Liver (tissue), 9 donors: ENCODE measurements around the gene TCTN1. TPM values are rescaled to one million over a fixed set of nuclear protein-coding genes. Genes with fewer than 3 reads are reported as not detected.

Experiments used
- DNase-seq: peaks from one replicate; pipeline ENCODE4 v3.0.0-alpha.2; 2017; ENCODE audit warnings: low spot score
- H3K27ac ChIP-seq, 2 donors: one replicate each; pipeline ENCODE4 v1.7.0; 2013; ENCODE audit warnings: inconsistent platforms in 2 of 2, low read length in 2 of 2, control low read depth in 1 of 2, low read depth in 1 of 2, mild to moderate bottlenecking in 1 of 2
- H3K27me3 ChIP-seq, 4 donors: one replicate each; pipeline versions ENCODE4 v1.6.1 to v1.7.0; 2013; ENCODE audit warnings: low read length in 3 of 4, inconsistent platforms in 1 of 4, mild to moderate bottlenecking in 1 of 4, moderate library complexity in 1 of 4; ENCODE audit not compliant: control insufficient read depth in 4 of 4, insufficient read depth in 4 of 4
- H3K36me3 ChIP-seq, 4 donors: one replicate each; pipeline versions ENCODE4 v1.6.1 to v1.7.0; 2013; ENCODE audit warnings: low read length in 3 of 4, mild to moderate bottlenecking in 3 of 4, low read depth in 1 of 4, moderate library complexity in 1 of 4; ENCODE audit not compliant: control insufficient read depth in 4 of 4, insufficient read depth in 3 of 4
- H3K4me1 ChIP-seq, 4 donors: one replicate each; pipeline versions ENCODE4 v1.6.1 to v1.7.0; 2013; ENCODE audit warnings: low read length in 3 of 4, mild to moderate bottlenecking in 3 of 4, moderate library complexity in 1 of 4; ENCODE audit not compliant: control insufficient read depth in 4 of 4, insufficient read depth in 4 of 4
- H3K4me3 ChIP-seq, 3 donors: one replicate each; pipeline versions ENCODE4 v1.6.1 to v1.7.0; 2013; ENCODE audit warnings: low read length in 3 of 3, control low read depth in 1 of 3, low read depth in 1 of 3, mild to moderate bottlenecking in 1 of 3
- H3K9ac ChIP-seq, 2 donors: one replicate each; pipeline ENCODE4 v1.7.0; 2013; ENCODE audit warnings: low read length in 2 of 2, mild to moderate bottlenecking in 2 of 2, moderate library complexity in 2 of 2, control low read depth in 1 of 2, low read depth in 1 of 2
- H3K9me3 ChIP-seq, 4 donors: one replicate each; pipeline versions ENCODE4 v1.6.1 to v1.7.0; 2013; ENCODE audit warnings: low read length in 3 of 4; ENCODE audit not compliant: control insufficient read depth in 4 of 4
- EGR1 ChIP-seq, 2 donors: IDR thresholded peaks; 2 replicates each; pipeline ENCODE4 v1.6.1; 2016 to 2018; ENCODE audit warnings: antibody characterized with exemption in 2 of 2, low read depth in 2 of 2
- FOXA1 ChIP-seq: IDR thresholded peaks from 2 replicates; pipeline ENCODE4 v1.6.1; 2016; ENCODE audit warnings: antibody characterized with exemption
- FOXA2 ChIP-seq: IDR thresholded peaks from 2 replicates; pipeline ENCODE4 v1.6.1; 2016; ENCODE audit warnings: antibody characterized with exemption
- GABPA ChIP-seq, 2 donors: IDR thresholded peaks in 1 of 2; conservative IDR thresholded peaks in 1 of 2; 2 replicates each; pipeline ENCODE4 v1.6.1; 2016; ENCODE audit warnings: antibody characterized with exemption in 2 of 2, mild to moderate bottlenecking in 1 of 2, moderate library complexity in 1 of 2
- HNF4A ChIP-seq, 2 donors: conservative IDR thresholded peaks; 2 replicates each; pipeline ENCODE4 v1.6.1; 2016; ENCODE audit warnings: antibody characterized with exemption in 2 of 2, mild to moderate bottlenecking in 2 of 2
- HNF4G ChIP-seq: IDR thresholded peaks from 2 replicates; pipeline ENCODE4 v1.6.1; 2016; ENCODE audit warnings: antibody characterized with exemption
- JUND ChIP-seq, 2 donors: IDR thresholded peaks; 2 replicates each; pipeline ENCODE4 v1.6.1; 2016; ENCODE audit warnings: antibody characterized with exemption in 2 of 2
- RAD21 ChIP-seq, 2 donors: IDR thresholded peaks; 2 replicates each; pipeline ENCODE4 v1.6.1; 2016; ENCODE audit warnings: antibody characterized with exemption in 2 of 2, mild to moderate bottlenecking in 2 of 2
- RXRA ChIP-seq, 2 donors: IDR thresholded peaks; 2 replicates each; pipeline ENCODE4 v1.6.1; 2017 to 2018; ENCODE audit warnings: antibody characterized with exemption in 2 of 2, mild to moderate bottlenecking in 1 of 2
- SP1 ChIP-seq: IDR thresholded peaks from 2 replicates; pipeline ENCODE4 v1.6.1; 2018; ENCODE audit warnings: antibody characterized with exemption, mild to moderate bottlenecking
- YY1 ChIP-seq: IDR thresholded peaks from 2 replicates; pipeline ENCODE4 v1.6.1; 2016; ENCODE audit warnings: antibody characterized with exemption, mild to moderate bottlenecking
- ZBTB33 ChIP-seq: IDR thresholded peaks from 2 replicates; pipeline ENCODE4 v1.6.1; 2016; ENCODE audit warnings: antibody characterized with exemption
- WGBS: extraction: QIAGEN DNeasy Blood & Tissue Kit; methylation state at CpG from one replicate; pipeline ENCODE4 v1.1.7; 2013; 5-methylcytosine and 5-hydroxymethylcytosine counted together
- polyA plus RNA-seq, 2 donors: library from polyadenylated mRNA; stranded (reverse) in 1 of 2; unstranded in 1 of 2; fragments of 200-250 nt in 1 of 2; fragments of >200 nt in 1 of 2; fragmentation: Nextera tagmentation in 1 of 2; extraction: Ambion mirVana in 1 of 2; gene quantifications; one replicate each; pipeline versions ENCODE4 v1.2.1 to v1.2.3, GENCODE V29; 2013 to 2015
- total RNA-seq, 2 donors: library from RNA; depleted of rRNA; stranded (reverse); fragments of >200 nt; gene quantifications; one replicate each; pipeline ENCODE4 v1.2.3, GENCODE V29; 2014
- TF ChIP-seq, protein P1 (sequence below): IDR thresholded peaks from 2 replicates; pipeline ENCODE4 v1.6.1; 2016; ENCODE audit warnings: antibody characterized with exemption
- TF ChIP-seq, protein P2 (sequence below): IDR thresholded peaks from 2 replicates; pipeline ENCODE4 v1.6.1; 2016; ENCODE audit warnings: antibody characterized with exemption
- TF ChIP-seq, protein P3 (sequence below): fragments of 150-350 bp; IDR thresholded peaks from 2 replicates; pipeline ENCODE4 v1.5.1; 2017; ENCODE audit warnings: improper control_type of control experiment, low read depth, low read length; ENCODE audit not compliant: missing input control
- TF ChIP-seq, protein P4 (sequence below): IDR thresholded peaks from 2 replicates; pipeline ENCODE4 v1.6.1; 2016; ENCODE audit warnings: antibody characterized with exemption, mild to moderate bottlenecking
- donor health status: healthy.
- donor health status: healthy.
- donor health status: healthy.
- donor health status: healthy.
- donor health status: healthy.

The TCTN1 gene
- total and polyA plus RNA-seq, 4 donors: 6.0 to 12.0 (median 10.9) TPM

DNA sequence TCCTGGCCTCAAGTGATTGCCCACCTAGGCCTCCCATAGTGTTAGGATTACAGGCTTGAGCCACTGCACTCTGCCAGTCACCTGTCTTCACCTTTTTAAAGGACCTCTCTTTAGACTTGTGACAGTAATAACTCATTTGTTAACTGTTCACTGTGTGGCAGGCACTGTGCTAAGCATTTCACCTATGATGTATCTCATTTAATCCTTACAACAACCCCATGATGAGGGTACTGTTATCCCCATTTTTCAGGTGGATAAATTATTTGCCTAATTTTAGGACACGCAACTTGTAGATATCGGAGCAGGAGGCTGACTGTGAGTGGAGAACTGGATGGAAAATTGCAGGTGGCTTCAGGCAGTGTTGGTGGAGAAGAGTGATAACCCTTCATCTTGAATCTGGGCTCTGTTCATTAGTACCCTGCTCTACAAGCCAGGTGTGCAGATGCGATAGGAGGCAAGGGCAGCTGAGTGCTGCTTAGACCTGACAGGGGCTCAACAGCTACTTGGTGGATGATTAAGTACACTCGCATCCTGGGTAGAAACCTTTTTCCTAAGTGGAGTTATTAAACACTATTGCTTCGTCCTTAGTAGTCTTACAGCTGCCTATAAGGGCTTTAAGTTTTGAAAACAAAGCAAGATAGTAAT, 2.7 kb downstream of the TCTN1 start (continued):
- TF ChIP-seq ZBTB33: no peak

DNA sequence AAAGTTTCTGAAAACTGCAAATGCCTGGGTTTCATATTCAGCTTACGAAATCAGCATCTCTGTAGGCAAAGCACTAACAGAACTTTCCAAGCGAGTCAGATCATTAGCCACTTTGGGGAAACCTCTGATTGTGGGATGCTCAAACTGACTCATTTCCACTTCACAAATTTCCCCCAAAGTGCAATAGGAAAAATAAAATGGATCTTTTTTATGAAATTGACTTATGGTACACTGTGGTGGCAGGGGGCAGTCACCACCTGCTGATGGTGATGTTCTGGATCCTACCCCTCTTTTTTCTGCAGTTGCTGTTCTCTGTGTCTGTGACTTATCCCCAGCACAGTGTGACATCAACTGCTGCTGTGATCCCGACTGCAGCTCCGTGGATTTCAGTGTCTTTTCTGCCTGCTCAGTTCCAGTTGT, 5.6 kb downstream of the TCTN1 start:
- Histone ChIP-seq H3K36me3 (no peaks in the 10 kb centered on the region), H3K9me3 (no peaks in the 10 kb centered on the region), H3K4me3 (no peak overlapping the region), H3K27ac (no peak overlapping the region), H3K27me3 (no peaks in the 10 kb centered on the region), H3K4me1 (peaks cover 0 to 2% (median under 1%) of the 10 kb centered on the region in 4 donors), H3K9ac (no peak overlapping the region)
- TF ChIP-seq RXRA (IDR thresholded peaks at IDR 0.05): no peak
- no peak for TF ChIP-seq JUND (IDR thresholded peaks at IDR 0.05)
- no peak for TF ChIP-seq SP1
- no peak for TF ChIP-seq HNF4A (conservative IDR thresholded peaks at IDR 0.05)
- TF ChIP-seq YY1: no peak
- no peak for TF ChIP-seq ZBTB33
- TF ChIP-seq, protein P1, sequence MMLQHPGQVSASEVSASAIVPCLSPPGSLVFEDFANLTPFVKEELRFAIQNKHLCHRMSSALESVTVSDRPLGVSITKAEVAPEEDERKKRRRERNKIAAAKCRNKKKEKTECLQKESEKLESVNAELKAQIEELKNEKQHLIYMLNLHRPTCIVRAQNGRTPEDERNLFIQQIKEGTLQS: no peak
- TF ChIP-seq, protein P2, sequence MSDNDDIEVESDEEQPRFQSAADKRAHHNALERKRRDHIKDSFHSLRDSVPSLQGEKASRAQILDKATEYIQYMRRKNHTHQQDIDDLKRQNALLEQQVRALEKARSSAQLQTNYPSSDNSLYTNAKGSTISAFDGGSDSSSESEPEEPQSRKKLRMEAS: no peak
- TF ChIP-seq, protein P3, sequence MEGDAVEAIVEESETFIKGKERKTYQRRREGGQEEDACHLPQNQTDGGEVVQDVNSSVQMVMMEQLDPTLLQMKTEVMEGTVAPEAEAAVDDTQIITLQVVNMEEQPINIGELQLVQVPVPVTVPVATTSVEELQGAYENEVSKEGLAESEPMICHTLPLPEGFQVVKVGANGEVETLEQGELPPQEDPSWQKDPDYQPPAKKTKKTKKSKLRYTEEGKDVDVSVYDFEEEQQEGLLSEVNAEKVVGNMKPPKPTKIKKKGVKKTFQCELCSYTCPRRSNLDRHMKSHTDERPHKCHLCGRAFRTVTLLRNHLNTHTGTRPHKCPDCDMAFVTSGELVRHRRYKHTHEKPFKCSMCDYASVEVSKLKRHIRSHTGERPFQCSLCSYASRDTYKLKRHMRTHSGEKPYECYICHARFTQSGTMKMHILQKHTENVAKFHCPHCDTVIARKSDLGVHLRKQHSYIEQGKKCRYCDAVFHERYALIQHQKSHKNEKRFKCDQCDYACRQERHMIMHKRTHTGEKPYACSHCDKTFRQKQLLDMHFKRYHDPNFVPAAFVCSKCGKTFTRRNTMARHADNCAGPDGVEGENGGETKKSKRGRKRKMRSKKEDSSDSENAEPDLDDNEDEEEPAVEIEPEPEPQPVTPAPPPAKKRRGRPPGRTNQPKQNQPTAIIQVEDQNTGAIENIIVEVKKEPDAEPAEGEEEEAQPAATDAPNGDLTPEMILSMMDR: no peak
- no peak for TF ChIP-seq RAD21 (IDR thresholded peaks at IDR 0.05)
- no peak for TF ChIP-seq EGR1 (IDR thresholded peaks at IDR 0.05; ENCODE audit: low read depth in 2 of 2)
- TF ChIP-seq, protein P4, sequence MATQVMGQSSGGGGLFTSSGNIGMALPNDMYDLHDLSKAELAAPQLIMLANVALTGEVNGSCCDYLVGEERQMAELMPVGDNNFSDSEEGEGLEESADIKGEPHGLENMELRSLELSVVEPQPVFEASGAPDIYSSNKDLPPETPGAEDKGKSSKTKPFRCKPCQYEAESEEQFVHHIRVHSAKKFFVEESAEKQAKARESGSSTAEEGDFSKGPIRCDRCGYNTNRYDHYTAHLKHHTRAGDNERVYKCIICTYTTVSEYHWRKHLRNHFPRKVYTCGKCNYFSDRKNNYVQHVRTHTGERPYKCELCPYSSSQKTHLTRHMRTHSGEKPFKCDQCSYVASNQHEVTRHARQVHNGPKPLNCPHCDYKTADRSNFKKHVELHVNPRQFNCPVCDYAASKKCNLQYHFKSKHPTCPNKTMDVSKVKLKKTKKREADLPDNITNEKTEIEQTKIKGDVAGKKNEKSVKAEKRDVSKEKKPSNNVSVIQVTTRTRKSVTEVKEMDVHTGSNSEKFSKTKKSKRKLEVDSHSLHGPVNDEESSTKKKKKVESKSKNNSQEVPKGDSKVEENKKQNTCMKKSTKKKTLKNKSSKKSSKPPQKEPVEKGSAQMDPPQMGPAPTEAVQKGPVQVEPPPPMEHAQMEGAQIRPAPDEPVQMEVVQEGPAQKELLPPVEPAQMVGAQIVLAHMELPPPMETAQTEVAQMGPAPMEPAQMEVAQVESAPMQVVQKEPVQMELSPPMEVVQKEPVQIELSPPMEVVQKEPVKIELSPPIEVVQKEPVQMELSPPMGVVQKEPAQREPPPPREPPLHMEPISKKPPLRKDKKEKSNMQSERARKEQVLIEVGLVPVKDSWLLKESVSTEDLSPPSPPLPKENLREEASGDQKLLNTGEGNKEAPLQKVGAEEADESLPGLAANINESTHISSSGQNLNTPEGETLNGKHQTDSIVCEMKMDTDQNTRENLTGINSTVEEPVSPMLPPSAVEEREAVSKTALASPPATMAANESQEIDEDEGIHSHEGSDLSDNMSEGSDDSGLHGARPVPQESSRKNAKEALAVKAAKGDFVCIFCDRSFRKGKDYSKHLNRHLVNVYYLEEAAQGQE: no peak
- no peak for TF ChIP-seq HNF4G
- TF ChIP-seq GABPA (IDR thresholded peaks at IDR 0.05 in 1 of 2, conservative IDR thresholded peaks at IDR 0.05 in 1 of 2): no peak
- no peak for TF ChIP-seq FOXA1
- no peak for TF ChIP-seq FOXA2
- no peak for DNase-seq
- WGBS: 87% methylated on average over 4 of the region's 4 CpGs
